Fibroblast of lung (primary cell): Measurements from ENCODE around the gene MSI2.

ENCODE experiments used
- CTCF ChIP-seq, 2 donors: IDR thresholded peaks in 1 of 2; conservative IDR thresholded peaks in 1 of 2; 1 replicate in 1 of 2; 2 replicates in 1 of 2; pipeline ENCODE4 v1.5.1; 2011 to 2012; ENCODE audit warnings: low read length in 2 of 2, control low read depth in 1 of 2, inconsistent platforms in 1 of 2, low read depth in 1 of 2, mild to moderate bottlenecking in 1 of 2
- EZH2 ChIP-seq: IDR thresholded peaks from 2 replicates; pipeline ENCODE4 v1.5.1; 2012; ENCODE audit warnings: low read length, control low read depth, mild to moderate bottlenecking; ENCODE audit errors: missing control alignments

DNA sequence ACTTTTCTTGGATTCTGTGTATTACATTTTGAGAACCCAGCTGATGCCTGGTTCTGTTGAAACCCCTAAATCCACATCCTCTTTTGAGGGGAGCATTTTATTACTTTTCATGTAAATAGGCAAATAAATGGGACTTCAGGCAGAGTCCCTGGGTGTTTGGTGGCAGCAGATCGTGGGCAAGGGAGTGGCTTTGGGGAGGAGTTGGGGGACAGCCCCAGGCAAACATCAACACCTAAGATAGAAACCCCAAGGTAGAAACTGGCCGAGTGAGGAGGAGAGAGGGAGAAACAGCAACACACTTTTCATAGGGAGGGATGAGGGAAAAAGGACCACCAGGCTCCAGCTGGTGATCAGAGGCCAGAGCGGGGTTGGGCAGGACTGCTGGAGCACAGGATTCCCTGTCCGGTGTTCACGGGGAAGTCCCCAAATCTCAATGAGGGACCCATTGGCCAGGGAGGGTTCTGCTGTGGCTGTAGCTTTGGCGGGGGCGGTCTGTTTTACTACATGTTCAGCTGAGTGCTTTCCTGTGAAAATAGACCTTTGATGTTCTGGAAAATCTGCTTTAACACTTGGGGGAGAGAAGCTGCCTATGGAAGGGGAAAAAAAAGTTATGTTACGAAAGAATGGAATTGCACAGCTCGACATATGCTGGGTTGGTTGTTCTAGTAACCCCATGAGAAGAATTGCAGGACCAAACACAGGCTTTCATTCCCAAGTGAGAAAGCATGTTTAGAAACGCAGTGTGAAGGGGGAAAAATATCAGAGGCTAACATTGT is 46.6 kb downstream of the MSI2 start:
- TF ChIP-seq CTCF (conservative IDR thresholded peaks at IDR 0.05 in 1 of 2, IDR thresholded peaks at IDR 0.05 in 1 of 2; ENCODE audit: low read depth in 1 of 2, low read length in 2 of 2) (no peak), EZH2 (no peak)
